Breast epithelium (tissue), 3 donors: ENCODE data around the gene TSNAXIP1.

Source experiments
- CTCF ChIP-seq, 3 donors: fragments of 450-650 bp; IDR thresholded peaks; one replicate each; pipeline ENCODE4 v1.5.1; 2016 to 2017; ENCODE audit warnings: antibody characterized with exemption in 3 of 3, mild to moderate bottlenecking in 3 of 3, moderate library complexity in 3 of 3
- POLR2A ChIP-seq: fragments of 450-650 bp; IDR thresholded peaks from one replicate; pipeline ENCODE4 v1.6.1; 2016; ENCODE audit warnings: antibody characterized with exemption, mild to moderate bottlenecking, moderate library complexity

GRCh38 chr16:67844497-67844896, 37.8 kb downstream of the TSNAXIP1 start:
- TF ChIP-seq CTCF (IDR thresholded peaks at IDR 0.05) (no peak), POLR2A (no peak)
